Neuron (in vitro differentiated cells): Measurements from ENCODE around the gene RAET1E.
"Not testable (repeated sequence)": the region's sequence is repeated elsewhere in the genome, so short reads cannot be mapped to it uniquely, and the experiment has no call there.

Experiments used
- H2AFZ ChIP-seq: one replicate; pipeline ENCODE4 v1.6.1; 2013; ENCODE audit warnings: low read depth, mild to moderate bottlenecking, inconsistent platforms, low read length, moderate library complexity
- H3K27me3 ChIP-seq: one replicate; pipeline ENCODE4 v1.6.1; 2013; ENCODE audit warnings: low read length; ENCODE audit not compliant: insufficient read depth
- H3K36me3 ChIP-seq: one replicate; pipeline ENCODE4 v1.6.1; 2013; ENCODE audit warnings: low read length; ENCODE audit not compliant: insufficient read depth
- H3K4me1 ChIP-seq: one replicate; pipeline ENCODE4 v1.6.1; 2013; ENCODE audit warnings: low read length; ENCODE audit not compliant: insufficient read depth
- H3K4me3 ChIP-seq: 2 replicates; pipeline ENCODE4 v1.5.1; 2013; ENCODE audit warnings: mild to moderate bottlenecking, low read length, moderate library complexity
- H3K9me3 ChIP-seq: one replicate; pipeline ENCODE4 v1.6.1; 2013; ENCODE audit warnings: low read length

RAET1E gene

GRCh38 chr6:149855741-149856140 is 42.2 kb downstream of the RAET1E start:
- H3K4me1 ChIP-seq: peaks cover 25% of the 10 kb centered on the region
- peaks cover 14% of the 10 kb centered on the region for H3K36me3 ChIP-seq
- H3K9me3 ChIP-seq: no peaks in the 10 kb centered on the region
- no peaks in the 10 kb centered on the region for H3K27me3 ChIP-seq
- no peak overlapping the region for H2AFZ ChIP-seq
- no peak overlapping the region for H3K4me3 ChIP-seq

- peaks cover 14% of the 10 kb centered on the region for H3K36me3 ChIP-seq
- no peak overlapping the region for H3K4me3 ChIP-seq
- H2AFZ ChIP-seq: no peak overlapping the region
- peaks cover 20% of the 10 kb centered on the region for H3K4me1 ChIP-seq
- no peaks in the 10 kb centered on the region for H3K27me3 ChIP-seq
- H3K9me3 ChIP-seq: no peaks in the 10 kb centered on the region
Measured at GRCh38 chr6:149855040-149855654, 42.8 kb downstream of the RAET1E start.

- Histone ChIP-seq H3K4me1 (peaks cover 16% of the 10 kb centered on the region), H3K4me3 (no peak overlapping the region), H3K9me3 (no peaks in the 10 kb centered on the region), H2AFZ (no peak overlapping the region), H3K27me3 (no peaks in the 10 kb centered on the region), H3K36me3 (peaks cover 14% of the 10 kb centered on the region)
Measured at GRCh38 chr6:149854532-149854931, 43.4 kb downstream of the RAET1E start.

GRCh38 chr6:149854017-149854416 is 43.9 kb downstream of the RAET1E start:
- not testable (repeated sequence) for H3K9me3 ChIP-seq, H2AFZ ChIP-seq, H3K4me3 ChIP-seq, H3K27me3 ChIP-seq
- H3K4me1 ChIP-seq: peaks cover 15% of the 10 kb centered on the region
- peaks cover 14% of the 10 kb centered on the region for H3K36me3 ChIP-seq

GRCh38 chr6:149852881-149853280 is 45.0 kb downstream of the RAET1E start:
- Histone ChIP-seq H3K36me3 (peaks cover 21% of the 10 kb centered on the region), H3K4me3 (no peak overlapping the region), H2AFZ (no peak overlapping the region), H3K27me3 (no peaks in the 10 kb centered on the region), H3K4me1 (peaks cover 15% of the 10 kb centered on the region), H3K9me3 (no peaks in the 10 kb centered on the region)

GRCh38 chr6:149852180-149852579 is 45.7 kb downstream of the RAET1E start:
- no peaks in the 10 kb centered on the region for H3K9me3 ChIP-seq
- no peak overlapping the region for H3K4me3 ChIP-seq
- peaks cover 21% of the 10 kb centered on the region for H3K36me3 ChIP-seq
- H3K4me1 ChIP-seq: peaks cover 15% of the 10 kb centered on the region
- H3K27me3 ChIP-seq: no peaks in the 10 kb centered on the region
- H2AFZ ChIP-seq: no peak overlapping the region

- no peak overlapping the region for H2AFZ ChIP-seq
- H3K27me3 ChIP-seq: no peaks in the 10 kb centered on the region
- peaks cover 15% of the 10 kb centered on the region for H3K4me1 ChIP-seq
Measured at GRCh38 chr6:149851461-149852110, 46.3 kb downstream of the RAET1E start.

GRCh38 chr6:149848343-149848742 is 49.6 kb downstream of the RAET1E start:
- H3K4me1 ChIP-seq, H3K9me3 ChIP-seq, H2AFZ ChIP-seq, H3K4me3 ChIP-seq, H3K27me3 ChIP-seq: not testable (repeated sequence)
- peaks cover 21% of the 10 kb centered on the region for H3K36me3 ChIP-seq

More at GRCh38 chr6:149851461-149852110, 46.3 kb downstream of the RAET1E start:
- H3K36me3 ChIP-seq: peaks cover 21% of the 10 kb centered on the region
- no peaks in the 10 kb centered on the region for H3K9me3 ChIP-seq
- no peak overlapping the region for H3K4me3 ChIP-seq
